GM12864 (cell line): ENCODE data around the gene ZBTB7B.

ENCODE experiments used
- DNase-seq: peaks from one replicate; pipeline ENCODE4 v3.0.0-alpha.2; 2011; ENCODE audit warnings: low read depth
- H3K4me3 ChIP-seq: 2 replicates; pipeline ENCODE4 v1.5.1; 2011; ENCODE audit warnings: mild to moderate bottlenecking, low read depth, low read length, control low read depth
- TF ChIP-seq, protein P1 (sequence below): IDR thresholded peaks from 2 replicates; pipeline ENCODE4 v1.5.1; 2011; ENCODE audit warnings: low read depth, mild to moderate bottlenecking, moderate library complexity, low read length, control low read depth, inconsistent platforms; ENCODE audit errors: missing control alignments

Gene ZBTB7B

DNA sequence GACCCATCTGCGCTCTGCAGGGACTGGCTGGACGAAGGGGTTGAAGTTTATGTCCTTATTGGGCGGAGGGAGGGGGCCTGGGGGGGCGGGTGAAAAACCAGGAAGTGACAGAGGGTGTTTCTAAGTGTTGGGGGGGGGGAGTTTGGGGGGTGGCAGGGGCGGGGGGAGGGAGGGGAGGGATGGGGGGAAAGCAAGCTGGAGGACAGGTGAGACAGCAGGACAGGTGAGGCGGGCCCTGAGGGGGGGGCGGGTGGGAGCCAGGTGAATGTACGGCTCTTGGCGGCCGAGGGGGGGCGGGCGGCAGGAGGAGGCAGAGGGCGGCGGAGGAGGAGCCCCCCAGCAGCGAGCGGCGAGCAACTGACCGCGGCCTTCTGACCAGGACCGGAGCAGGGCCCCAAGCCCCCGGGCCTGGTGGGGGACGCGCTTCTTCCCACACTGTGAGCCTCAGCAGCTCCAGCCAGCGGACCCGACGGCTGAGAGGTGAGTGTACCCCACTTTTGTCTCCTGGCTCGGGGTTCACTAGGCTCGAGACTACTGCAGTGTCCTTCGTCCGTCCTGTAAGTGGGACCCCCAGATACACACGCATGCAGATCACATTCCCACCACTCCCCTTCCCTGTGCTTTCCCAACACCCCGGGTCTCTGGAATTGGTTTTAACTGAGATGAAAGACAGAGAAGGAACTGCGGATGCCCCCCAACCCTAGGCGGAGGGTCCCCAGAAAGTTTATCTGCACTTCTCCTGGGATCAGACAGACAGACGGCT lies at the start of gene ZBTB7B:
Gene ZBTB7B, plus strand, starts transcription at position 339 of the 763 bp plus-strand sequence. CDS start 11,859 bp downstream, outside the sequence.
- H3K4me3 ChIP-seq, result peak within 1 kb of the TSS; percentile 91
- no peak for DNase-seq

DNA sequence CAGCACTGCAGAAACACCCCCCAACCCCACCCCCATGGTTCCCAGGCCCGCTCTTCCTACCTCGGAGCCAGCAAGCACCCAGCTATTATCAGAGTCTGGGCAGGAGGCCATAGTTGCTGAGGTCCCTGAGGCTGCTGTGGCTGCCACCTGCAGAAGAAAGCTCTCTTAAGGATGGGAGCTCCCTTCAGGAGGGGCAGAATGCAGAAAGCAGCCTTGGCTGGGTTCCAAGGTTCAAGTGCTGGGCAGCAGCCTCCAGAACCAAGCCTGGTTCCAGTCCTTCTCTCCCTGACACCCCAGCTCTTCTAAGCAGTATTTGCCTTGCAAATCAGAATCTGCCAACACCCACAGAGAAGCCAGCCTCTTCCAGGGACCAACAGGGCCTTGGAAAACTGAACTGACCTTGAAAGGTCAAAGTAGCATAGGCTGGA lies 49.0 kb upstream of the ZBTB7B start:
- H3K4me3 ChIP-seq, result no peak overlapping the region
- DNase-seq, result no peak

More for the DNA sequence above, at the start of gene ZBTB7B:
- TF ChIP-seq, protein P1, sequence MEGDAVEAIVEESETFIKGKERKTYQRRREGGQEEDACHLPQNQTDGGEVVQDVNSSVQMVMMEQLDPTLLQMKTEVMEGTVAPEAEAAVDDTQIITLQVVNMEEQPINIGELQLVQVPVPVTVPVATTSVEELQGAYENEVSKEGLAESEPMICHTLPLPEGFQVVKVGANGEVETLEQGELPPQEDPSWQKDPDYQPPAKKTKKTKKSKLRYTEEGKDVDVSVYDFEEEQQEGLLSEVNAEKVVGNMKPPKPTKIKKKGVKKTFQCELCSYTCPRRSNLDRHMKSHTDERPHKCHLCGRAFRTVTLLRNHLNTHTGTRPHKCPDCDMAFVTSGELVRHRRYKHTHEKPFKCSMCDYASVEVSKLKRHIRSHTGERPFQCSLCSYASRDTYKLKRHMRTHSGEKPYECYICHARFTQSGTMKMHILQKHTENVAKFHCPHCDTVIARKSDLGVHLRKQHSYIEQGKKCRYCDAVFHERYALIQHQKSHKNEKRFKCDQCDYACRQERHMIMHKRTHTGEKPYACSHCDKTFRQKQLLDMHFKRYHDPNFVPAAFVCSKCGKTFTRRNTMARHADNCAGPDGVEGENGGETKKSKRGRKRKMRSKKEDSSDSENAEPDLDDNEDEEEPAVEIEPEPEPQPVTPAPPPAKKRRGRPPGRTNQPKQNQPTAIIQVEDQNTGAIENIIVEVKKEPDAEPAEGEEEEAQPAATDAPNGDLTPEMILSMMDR, result no peak

DNA sequence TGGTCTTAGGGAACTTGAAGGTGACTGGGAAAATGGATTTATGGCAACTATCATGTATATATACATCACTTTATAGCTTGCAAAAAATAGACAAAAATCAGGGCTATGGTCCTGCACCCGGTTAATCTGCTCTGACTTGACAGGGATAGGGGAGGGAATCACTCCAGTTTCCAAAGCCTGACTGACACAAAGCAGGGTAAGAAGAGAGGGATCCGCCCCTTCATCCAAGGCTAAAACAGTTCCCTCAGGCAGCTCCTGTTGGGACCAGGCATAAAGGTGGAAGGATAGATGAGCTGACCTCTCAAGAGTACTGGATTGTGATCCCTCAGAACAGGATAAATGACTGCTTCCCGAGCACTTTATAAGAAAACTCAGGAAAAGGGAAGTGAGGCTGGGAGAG lies 48.1 kb upstream of the ZBTB7B start:
- DNase-seq, result no peak
- TF ChIP-seq, protein P1, result no peak
- H3K4me3 ChIP-seq, result no peak overlapping the region; the same call in 1 of the 2 replicates

More for the DNA sequence above, 49.0 kb upstream of the ZBTB7B start:
- TF ChIP-seq, protein P1, result no peak

DNA sequence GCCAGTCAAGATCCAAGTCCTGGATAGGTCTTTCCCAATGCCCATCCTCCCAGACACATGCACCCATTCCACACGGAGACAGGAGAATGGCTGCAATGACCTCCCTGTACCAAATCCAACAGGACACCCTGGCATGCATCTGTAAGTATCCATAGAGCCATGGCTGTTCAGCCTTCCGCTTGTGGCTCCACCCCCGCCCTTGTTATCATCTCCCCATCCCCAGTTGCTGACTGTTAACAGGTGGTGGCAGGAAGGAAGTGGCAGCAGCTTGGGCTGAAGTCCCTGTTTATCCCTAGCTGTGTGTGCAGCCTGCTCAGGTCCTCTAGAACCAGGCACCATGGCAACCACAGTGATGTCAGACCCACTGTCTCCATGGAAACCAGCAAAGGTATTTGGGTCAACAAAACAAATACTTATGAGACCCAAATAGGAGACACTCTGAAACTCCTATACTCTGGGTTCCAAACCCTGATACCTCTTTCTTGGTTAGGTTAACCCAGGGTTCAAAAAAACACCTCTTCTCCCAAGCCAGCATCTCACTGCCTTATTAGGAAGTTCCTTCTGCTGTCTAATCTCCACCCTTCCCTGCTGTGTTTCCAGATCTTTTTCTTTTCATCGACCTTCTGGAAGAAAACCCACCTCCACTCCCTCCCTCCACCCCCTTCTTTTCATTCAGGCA lies 47.4 kb upstream of the ZBTB7B start:
- H3K4me3 ChIP-seq, result peak overlapping the region; percentile 74
- TF ChIP-seq, protein P1, result no peak
- no peak for DNase-seq

DNA sequence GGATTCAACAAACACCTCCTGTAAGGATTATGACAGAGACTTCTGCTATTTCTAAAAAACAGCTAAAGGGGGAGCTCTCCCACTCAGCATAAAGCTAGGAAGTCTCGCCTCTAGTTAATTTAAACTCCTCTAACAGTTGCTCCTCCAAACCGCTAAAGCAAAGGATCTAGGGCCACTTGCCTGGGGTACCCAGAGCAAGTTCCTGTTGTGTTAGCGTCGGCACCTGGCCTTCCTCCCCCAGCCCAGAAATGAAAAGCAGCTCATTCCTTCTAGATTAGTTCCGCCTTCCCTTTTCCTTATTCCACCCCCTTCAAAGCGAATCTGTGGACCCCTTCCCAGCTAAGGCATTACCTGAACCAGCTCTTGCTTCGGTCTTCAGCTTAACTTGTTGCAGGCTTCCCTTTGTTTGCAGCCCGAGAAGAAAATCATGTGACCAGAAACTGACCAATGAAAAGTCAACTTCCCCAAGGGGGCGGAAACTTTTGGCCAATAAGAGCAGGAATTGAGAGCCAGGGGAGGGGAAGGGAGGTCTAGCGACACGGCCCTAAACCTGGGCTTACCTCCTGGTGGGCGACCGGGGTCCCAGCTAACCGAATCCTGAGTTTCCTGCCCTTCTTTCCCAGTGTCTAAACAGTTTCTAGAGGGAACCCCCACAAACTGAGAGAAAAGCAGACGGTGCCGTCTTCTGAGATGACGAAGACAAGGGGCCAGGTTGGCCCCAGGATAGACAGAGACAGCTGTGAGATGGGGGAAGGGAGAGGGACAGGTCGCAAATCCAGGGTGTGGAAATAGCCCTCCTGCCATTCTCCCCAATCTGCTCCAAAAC lies 46.7 kb upstream of the ZBTB7B start, which contains the start of gene PBXIP1:
Gene PBXIP1, minus strand, starts transcription at position 382 of the 826 bp plus-strand sequence. CDS start 2,378 bp downstream, outside the sequence.
- DNase-seq, result peak; percentile 79
- TF ChIP-seq, protein P1, result peak; percentile 12
- peak within 1 kb of the TSS; percentile 74 for H3K4me3 ChIP-seq

DNA sequence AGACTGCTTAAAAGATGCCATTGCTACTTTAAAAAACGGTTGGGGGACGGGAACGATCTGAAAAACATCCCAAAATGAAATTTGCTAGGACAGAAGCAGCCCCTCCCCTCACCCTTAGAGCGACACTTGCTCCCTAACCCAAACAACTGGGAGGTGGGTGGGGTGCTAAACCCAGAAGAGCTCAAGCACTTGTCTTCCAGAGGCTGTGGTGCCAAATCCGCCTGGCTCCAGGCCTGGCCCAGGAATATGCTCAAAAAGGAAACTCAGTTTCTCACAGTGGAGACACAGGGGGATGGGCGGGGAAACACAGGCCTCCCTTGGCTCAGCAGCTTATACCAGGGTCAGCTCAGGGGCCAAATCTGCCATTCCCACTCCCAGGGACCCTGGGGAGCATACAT lies 46.1 kb upstream of the ZBTB7B start:
- TF ChIP-seq, protein P1, result no peak
- DNase-seq, result no peak

More for the DNA sequence above, 46.1 kb upstream of the ZBTB7B start:
- H3K4me3 ChIP-seq, result no peak overlapping the region; the same call in none of the 2 replicates
